Prostate gland (tissue), 2 donors: Measurements from ENCODE around the gene CACNG6. TPM values are rescaled to one million over a fixed set of nuclear protein-coding genes. Genes with fewer than 3 reads are reported as not detected.
"Not testable (repeated sequence)": the region's sequence is repeated elsewhere in the genome, so short reads cannot be mapped to it uniquely, and the experiment has no call there.

ENCODE experiments used
- DNase-seq: peaks from one replicate; pipeline ENCODE4 v3.0.0-alpha.2; 2019; ENCODE audit warnings: low spot score
- H3K27ac ChIP-seq, 2 donors: fragments of 200-600 bp; sonication (generic); 2 replicates each; pipeline ENCODE4 v1.5.1; 2017 to 2019
- H3K27me3 ChIP-seq: fragments of 200-600 bp; sonication (generic); replicated peaks from 2 replicates; pipeline ENCODE4 v1.5.1; 2019; ENCODE audit not compliant: insufficient read depth
- H3K36me3 ChIP-seq, 2 donors: fragments of 200-600 bp; sonication (generic); 1 replicate in 1 of 2; 2 replicates in 1 of 2; pipeline versions ENCODE4 v1.5.1 to v1.8.1; 2017 to 2019
- H3K4me1 ChIP-seq: fragments of 200-600 bp; sonication (generic); replicated peaks from 2 replicates; pipeline ENCODE4 v1.5.1; 2019
- H3K4me3 ChIP-seq, 2 donors: fragments of 200-600 bp; sonication (generic); 2 replicates each; pipeline ENCODE4 v1.5.1; 2017 to 2019
- H3K9me3 ChIP-seq: fragments of 200-600 bp; sonication (generic); 2 replicates; pipeline ENCODE4 v1.5.1; 2017
- POLR2A ChIP-seq: fragments of 450-650 bp; IDR thresholded peaks from one replicate; pipeline ENCODE4 v1.6.1; 2016; ENCODE audit warnings: antibody characterized with exemption, mild to moderate bottlenecking
- POLR2AphosphoS5 ChIP-seq: sonication (generic); formaldehyde crosslinking; IDR thresholded peaks from one replicate; pipeline ENCODE4 v1.6.1; 2017; ENCODE audit warnings: antibody characterized with exemption
- WGBS: methylation state at CpG from one replicate; pipeline ENCODE4 v1.1.5; 2018; 5-methylcytosine and 5-hydroxymethylcytosine counted together
- intact Hi-C: fragments of 100-400 bp; cut with DNase I; formaldehyde crosslinking; loops from one replicate; pipeline ENCODE4 v1.14.2; 2022
- total RNA-seq, 2 donors: library from RNA; depleted of rRNA; stranded (reverse); fragments of >200 nt; gene quantifications; one replicate each; pipeline ENCODE4 v1.1.0, GENCODE V29; 2016
- TF ChIP-seq, protein P1 (sequence below), 4 experiments: fragments of 200-600 bp in 2 of 4; fragments of 450-650 bp in 2 of 4; sonication (generic) in 2 of 4; IDR thresholded peaks; 1 replicate in 3 of 4; 2 replicates in 1 of 4; pipeline ENCODE4 v1.5.1; 2016 to 2019; ENCODE audit warnings: antibody characterized with exemption in 4 of 4, mild to moderate bottlenecking in 2 of 4, moderate library complexity in 2 of 4

The CACNG6 gene
- total RNA-seq, 2 donors from 2014 or later: 2.3 TPM; not detected in 1

DNA sequence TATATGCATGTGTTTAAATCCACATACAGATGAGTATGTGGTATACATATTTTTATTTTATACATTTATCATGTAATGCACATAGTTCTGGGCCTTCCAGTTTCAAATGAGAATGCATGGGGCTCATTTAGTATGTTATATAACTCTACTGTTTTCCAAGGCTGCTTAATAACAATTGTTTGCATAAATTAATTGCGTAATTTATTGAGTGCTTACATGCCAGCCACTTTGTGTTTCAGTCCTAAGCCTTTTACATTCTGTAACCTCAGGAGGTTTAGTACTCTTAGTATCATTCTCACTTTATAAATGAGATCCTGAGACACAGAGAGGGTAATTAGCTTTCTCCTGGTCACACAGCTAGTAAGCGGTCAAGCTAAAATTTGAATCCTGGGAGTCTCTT lies 45.4 kb upstream of the CACNG6 start:
- Histone ChIP-seq H3K27me3 (peaks cover 17% of the 10 kb centered on the region), H3K27ac (no peak overlapping the region), H3K9me3 (no peaks in the 10 kb centered on the region), H3K36me3 (no peaks in the 10 kb centered on the region), H3K4me3 (no peak overlapping the region), H3K4me1 (no peaks in the 10 kb centered on the region)
- intact Hi-C loops: no loop called here
- WGBS: 94% methylated on average over 2 of the region's 2 CpGs
- TF ChIP-seq POLR2AphosphoS5 (no peak), POLR2A (no peak)
- TF ChIP-seq, protein P1, sequence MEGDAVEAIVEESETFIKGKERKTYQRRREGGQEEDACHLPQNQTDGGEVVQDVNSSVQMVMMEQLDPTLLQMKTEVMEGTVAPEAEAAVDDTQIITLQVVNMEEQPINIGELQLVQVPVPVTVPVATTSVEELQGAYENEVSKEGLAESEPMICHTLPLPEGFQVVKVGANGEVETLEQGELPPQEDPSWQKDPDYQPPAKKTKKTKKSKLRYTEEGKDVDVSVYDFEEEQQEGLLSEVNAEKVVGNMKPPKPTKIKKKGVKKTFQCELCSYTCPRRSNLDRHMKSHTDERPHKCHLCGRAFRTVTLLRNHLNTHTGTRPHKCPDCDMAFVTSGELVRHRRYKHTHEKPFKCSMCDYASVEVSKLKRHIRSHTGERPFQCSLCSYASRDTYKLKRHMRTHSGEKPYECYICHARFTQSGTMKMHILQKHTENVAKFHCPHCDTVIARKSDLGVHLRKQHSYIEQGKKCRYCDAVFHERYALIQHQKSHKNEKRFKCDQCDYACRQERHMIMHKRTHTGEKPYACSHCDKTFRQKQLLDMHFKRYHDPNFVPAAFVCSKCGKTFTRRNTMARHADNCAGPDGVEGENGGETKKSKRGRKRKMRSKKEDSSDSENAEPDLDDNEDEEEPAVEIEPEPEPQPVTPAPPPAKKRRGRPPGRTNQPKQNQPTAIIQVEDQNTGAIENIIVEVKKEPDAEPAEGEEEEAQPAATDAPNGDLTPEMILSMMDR (IDR thresholded peaks at IDR 0.05): no peak
- DNase-seq: no peak

DNA sequence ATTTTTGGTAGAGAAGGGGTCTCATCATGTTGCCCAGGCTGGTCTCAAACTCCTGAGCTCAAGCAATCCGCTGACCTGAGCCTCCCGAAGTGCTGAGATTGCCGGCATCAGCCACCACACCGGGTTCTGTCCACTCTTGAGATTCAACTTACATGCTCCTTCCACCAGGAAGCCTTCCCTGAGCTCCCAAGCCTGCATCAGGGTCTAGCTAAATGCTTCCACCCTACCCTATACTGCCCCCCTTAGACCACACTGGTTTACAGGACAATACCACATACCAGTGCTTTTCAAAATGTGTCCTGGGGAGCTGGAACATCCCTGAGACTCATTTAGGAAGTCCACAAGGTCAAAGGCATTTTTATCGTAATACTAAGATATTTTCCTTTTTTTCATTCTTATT lies 43.8 kb upstream of the CACNG6 start:
- TF ChIP-seq POLR2A (no peak), POLR2AphosphoS5 (no peak)
- TF ChIP-seq, protein P1 (IDR thresholded peaks at IDR 0.05): no peak
- Histone ChIP-seq H3K4me3 (no peak overlapping the region), H3K4me1 (no peaks in the 10 kb centered on the region), H3K27ac (no peak overlapping the region), H3K27me3 (peaks cover 8% of the 10 kb centered on the region), H3K9me3 (no peaks in the 10 kb centered on the region), H3K36me3 (no peaks in the 10 kb centered on the region)
- intact Hi-C loops: no loop called here
- 83% methylated on average over 5 of the region's 5 CpGs for WGBS
- DNase-seq: no peak

DNA sequence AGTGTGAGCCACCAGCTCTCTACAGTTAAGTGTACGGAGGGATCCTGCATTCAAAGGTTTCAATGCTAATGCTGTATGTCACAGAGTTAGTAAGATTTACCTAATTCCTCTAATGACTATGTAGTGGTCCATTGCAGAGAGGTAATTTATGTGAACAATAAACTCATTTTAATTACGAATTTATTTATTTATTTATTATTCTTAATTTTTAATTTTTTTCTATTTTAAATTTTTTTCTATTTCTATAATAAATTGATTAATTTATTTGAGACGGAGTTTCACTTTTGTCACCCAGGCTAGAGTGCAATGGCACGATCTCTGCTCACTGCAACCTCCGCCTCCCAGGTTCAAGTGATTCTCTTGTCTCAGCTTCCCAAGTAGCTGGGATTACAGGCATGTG lies 42.8 kb upstream of the CACNG6 start:
- H3K27ac ChIP-seq, H3K4me1 ChIP-seq, H3K27me3 ChIP-seq, intact Hi-C loops, H3K9me3 ChIP-seq, H3K4me3 ChIP-seq, H3K36me3 ChIP-seq, DNase-seq: not testable (repeated sequence)
- 87% methylated on average over 5 of the region's 5 CpGs for WGBS

DNA sequence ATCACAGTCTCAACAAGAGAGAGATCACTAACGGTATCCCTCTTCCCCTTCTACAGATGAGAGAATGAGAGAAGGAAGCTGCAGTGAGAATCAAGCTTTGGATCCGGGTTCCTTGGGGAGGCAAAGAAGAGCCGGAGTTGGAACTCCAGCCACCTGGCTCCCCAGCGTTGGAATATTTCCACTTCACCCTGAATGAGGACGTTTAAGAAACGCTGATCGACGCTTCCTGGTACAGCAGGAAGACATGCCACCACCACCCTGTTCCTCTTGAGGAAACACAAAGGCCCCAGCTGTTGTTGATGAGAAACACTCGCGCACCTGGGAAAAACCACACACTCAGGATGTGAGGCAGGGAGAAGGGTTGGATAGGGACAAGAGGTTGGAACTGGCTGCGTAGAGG lies 40.0 kb upstream of the CACNG6 start:
- TF ChIP-seq, protein P1 (IDR thresholded peaks at IDR 0.05): no peak
- TF ChIP-seq POLR2A: no peak
- TF ChIP-seq POLR2AphosphoS5: no peak
- Histone ChIP-seq H3K27me3 (peaks cover 3% of the 10 kb centered on the region), H3K4me3 (no peak overlapping the region), H3K4me1 (no peaks in the 10 kb centered on the region), H3K27ac (no peak overlapping the region), H3K36me3 (no peaks in the 10 kb centered on the region), H3K9me3 (no peaks in the 10 kb centered on the region)
- no peak for DNase-seq
- 53% methylated on average over 11 of the region's 11 CpGs for WGBS
- intact Hi-C loops: no loop called here

DNA sequence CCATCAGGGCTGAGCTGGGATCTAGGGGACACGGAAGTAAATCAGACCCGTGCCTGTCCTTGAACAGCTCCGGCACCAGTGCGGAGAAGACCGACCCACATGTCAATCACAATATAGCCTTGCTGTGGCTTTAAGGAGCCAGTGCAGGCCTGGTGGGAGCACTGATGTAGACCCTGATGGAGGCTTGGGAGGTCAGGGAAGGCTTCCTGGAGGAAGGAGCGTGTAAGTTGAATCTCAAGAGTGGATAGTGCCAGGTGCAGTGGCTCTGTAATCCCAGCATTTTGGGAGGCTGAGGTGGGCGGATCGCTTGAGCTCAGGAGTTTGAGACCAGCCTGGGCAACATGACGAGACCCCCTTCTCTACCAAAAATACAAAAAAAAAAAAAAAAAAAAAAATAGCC lies 39.5 kb upstream of the CACNG6 start:
- no peak overlapping the region for H3K4me3 ChIP-seq
- DNase-seq: no peak
- H3K9me3 ChIP-seq: no peaks in the 10 kb centered on the region
- H3K36me3 ChIP-seq: no peaks in the 10 kb centered on the region
- H3K4me1 ChIP-seq: no peaks in the 10 kb centered on the region
- WGBS: 76% methylated on average over 9 of the region's 9 CpGs
- intact Hi-C loops: no loop called here
- TF ChIP-seq, protein P1 (IDR thresholded peaks at IDR 0.05): no peak
- no peak for TF ChIP-seq POLR2AphosphoS5
- no peak for TF ChIP-seq POLR2A
- H3K27me3 ChIP-seq: peaks cover 3% of the 10 kb centered on the region
- no peak overlapping the region for H3K27ac ChIP-seq
